Islet precursor cell (in vitro differentiated cells): ENCODE measurements around the gene FITM2.
A peak's percentile ranks its signal among the peaks of the same experiment; 100 is the strongest.

ENCODE experiments used
- DNase-seq: peaks from one replicate; pipeline ENCODE4 v3.0.0-alpha.2; 2018

The FITM2 gene

DNA sequence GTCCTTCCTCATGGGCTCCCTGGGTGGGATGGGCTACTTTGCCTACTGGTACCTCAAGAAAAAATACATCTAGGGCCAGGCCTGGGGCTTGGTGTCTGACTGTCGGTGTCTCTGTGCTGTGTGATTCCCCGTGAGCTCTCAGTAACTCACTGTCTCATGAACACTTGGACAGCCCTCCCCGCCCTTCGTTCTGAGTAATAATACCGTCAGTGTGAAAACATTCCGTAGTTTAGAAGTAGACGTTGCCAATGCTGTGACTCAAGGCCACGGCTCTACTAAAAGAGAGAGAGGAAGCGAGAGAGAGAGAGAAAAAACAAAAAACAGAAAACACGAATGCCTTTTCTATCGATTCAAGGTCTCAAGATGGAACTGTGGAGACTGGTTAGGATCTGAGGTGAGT lies 31.8 kb downstream of the FITM2 start:
- DNase-seq, result no peak

DNA sequence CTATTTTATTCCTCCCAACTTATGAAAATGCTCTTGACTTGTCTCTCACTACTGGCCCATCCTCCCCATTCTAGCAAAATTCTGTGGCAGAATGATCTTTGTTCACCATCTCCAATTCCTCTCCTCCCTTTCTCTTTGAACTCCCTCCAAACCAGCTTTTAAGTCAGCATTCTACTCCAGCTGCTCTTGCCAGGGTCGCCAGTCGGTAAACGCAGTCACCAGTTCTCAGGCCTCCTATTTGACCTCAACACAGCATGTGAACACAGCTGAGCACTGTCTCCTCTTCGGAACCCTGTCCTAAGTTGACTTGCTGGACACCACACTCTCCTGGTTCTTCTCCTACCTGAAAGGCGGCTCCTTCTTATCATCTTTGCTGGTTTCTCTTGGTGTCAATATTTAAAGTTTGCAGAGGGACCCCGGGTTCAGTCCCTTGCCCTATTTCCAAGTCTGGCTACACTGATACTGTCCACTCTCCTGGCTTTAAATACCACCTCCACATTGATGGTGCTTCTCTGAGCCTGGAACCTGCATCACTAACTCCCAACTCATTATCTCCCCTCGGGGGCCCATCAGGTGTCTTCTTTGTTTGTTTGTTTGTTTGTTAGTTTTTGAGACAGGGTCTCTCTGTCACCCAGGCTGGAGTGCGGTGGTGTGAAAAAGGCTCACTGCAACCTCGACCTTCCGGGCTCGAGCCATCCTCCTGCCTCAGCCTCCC lies 36.5 kb downstream of the FITM2 start:
- DNase-seq, result no peak

DNA sequence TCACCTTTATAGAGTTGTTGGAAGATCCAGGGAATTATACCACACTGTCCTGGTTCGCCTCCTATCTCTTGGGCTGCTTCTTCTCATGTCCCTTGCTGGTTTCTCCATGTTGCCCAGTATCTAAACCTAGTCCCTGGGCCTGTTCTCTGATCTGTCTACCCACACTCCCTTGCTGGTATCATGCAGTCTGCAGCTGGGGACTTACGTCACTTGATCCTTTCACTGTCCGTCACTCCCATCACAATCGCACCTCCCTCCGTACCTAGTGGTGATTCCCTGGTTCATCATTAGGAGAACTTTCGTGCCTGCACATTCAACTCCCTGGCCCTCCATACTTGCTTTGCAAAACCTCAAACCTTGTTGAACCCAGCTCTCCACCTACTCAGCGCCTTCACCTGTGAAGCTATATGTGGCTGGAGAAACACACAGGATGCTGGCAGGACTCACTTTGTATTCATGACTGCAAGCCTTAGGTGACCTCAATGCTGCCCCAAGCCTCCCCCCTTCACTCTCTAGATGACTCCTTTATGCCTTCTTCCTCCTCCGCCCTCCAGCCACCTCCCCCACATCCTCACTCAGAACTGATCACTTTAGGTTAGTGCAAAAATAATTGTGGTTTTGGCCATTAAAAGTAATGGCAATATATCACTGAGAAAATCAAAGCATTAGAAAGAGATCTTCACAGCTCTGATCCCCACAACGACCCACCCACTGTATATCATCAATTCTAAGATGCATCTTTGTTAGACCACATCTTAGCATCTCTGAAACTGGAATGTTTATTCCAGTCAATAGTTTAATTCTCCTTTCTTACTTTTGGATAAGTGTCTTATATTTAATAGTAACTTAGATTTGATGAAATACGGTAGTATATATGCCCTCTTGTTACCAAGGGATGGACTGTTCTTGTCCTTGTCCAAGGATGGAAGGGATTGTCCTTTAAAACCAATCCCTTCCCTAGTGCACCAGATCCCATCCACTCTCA lies 37.5 kb downstream of the FITM2 start:
- no peak for DNase-seq

DNA sequence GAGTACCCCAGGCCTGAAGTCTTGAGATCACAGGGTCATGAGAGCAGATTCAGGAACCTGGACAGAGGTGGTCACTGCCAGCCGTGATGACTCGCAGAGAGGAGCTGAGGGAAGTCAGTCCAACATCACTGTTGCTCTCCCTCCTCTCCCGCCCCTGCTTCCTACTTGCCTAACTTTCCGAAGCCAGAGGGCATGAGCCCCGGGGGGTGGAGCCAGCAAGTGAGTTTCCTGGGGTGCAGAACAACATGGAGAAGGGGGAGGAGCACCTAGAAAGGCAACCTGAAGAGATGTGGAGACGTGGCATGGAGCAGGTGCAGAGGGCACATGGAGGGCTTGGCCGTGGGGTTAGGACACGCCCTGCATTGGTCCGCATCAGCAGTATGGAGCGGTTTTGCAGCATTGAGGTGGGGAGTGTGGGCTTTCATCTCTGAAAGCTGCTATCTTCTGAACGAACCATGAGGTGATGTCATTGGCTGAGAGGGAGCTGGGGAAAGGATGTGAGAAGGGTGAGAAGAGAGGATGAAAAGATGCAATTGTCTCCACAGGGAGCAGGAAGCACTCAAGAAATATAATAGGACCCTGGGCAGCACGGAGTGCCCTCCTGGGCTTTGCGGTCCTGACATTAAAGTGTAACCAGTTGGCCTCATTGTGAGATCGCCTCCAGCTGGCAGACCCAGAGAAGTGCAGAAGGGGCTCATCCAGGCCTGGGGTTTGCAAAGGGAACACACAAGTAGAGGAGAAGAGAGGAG lies 38.9 kb downstream of the FITM2 start:
- no peak for DNase-seq

DNA sequence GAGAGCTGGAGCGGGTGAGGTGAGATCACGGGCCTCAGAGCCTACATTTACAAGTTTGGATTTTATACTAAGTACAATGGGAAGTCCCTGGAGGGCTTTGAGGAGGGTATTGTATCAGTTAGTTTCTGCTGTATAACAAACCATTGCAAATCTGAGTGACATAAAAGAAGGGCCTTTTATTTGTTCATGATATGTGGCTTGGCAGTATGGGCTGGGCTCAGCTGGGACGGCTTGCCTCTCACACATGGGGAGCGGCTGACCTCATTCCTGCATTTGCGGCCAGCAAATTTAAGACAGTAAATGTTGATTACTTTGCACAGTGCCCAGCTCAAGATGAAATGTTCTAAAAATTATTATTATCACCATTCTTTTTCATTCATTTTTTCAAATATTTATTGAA lies 42.2 kb downstream of the FITM2 start:
- DNase-seq, result no peak

DNA sequence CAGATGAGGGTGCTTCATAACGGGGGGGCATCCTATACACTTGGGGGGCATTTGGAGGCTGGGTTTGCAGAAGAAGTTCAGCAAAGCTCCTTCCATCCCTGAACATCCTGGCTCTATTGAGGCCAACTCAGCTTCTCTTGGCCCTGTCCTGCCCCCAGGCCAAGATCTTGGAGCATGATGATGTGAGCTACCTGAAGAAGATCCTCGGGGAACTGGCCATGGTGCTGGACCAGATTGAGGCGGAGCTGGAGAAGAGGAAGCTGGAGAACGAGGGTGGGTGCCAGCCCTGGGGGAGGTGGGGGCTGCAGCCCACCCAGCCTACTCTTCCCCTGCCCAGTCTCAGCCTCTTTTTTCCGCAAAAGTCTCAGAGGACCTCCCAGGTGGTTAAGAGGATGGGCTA lies 46.7 kb downstream of the FITM2 start:
- peak; percentile 64 for DNase-seq

DNA sequence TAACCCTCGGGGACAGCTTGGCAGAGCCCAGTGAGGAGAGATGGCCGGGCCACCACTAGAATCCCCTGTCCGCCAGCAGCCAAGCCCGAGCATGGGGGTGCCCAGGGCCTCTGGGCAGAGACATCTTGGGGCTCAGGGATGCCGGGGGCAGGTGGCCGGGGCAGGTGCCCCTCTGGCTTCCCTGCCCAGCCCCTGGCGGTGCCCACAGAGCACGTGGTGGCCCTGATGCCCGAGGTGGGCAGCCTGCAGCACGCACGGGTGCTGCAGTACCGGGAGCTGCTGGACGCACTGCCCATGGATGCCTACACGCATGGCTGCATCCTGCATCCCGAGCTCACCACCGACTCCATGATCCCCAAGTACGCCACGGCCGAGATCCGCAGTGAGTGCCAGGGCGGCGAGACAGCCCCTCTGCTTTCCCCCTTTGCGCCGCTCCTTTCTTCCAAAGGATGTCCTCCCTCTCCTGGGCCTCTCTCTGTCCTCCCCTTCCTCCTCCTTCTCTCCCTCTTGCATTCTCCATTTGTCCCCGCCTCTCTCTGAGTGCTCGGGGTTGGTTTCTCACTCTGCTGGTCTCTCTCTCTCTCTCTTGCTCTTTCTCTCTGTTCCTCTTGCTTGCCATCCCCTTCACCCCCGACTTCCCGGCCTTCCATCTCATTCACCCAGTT lies 52.6 kb downstream of the FITM2 start:
- DNase-seq, result no peak

DNA sequence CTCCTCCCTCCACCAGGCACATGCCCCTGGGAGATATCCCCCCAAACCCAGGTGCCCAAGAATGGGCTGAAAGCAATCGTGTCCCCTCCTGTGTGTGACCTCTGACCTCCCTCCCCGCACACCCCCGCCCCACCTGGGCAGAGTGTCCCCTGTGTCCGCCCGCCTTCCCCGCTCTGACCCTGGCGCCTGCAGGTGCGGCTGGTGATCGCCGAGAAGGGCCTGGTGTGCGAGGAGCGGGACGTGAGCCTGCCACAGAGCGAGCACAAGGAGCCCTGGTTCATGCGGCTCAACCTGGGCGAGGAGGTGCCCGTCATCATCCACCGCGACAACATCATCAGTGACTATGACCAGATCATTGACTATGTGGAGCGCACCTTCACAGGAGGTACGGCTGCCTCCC lies 54.0 kb downstream of the FITM2 start:
- no peak for DNase-seq

DNA sequence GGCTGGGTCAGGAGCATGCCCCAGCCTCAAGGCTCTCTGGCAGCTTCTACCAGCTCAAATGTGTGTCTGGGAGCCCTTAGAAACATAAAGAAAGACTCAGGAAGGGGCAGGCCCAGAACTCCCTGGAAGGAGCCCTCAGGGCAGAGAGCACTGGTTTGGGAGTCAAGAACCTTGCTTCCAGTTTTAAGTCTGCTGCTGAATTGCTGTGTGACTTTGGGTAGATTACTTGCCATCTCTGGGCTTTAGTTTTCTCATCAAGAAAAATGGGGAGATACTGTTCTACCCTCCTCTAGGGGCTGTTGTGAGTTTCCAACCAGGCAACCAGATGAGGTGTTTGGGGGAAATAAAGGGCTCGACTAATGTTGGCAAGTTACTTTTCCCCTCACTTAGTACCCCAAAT lies 55.1 kb downstream of the FITM2 start:
- no peak for DNase-seq

DNA sequence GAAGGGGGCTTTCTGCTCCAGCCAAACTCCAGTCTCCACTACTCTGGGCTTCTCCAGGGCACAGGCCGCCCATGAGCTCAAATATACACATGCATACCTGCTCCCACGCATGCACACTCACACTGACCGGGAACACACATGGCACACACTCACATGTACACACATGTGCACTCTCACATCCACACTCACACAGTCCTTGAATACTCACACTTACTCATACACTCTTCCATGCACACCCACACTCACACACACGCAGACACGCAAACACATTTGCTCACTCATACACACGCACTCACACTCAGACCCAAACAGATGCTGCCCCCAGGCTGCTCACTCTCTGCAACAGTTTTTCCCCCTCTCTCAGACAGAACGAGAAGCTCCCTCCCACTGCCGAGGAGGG lies 56.9 kb downstream of the FITM2 start:
- DNase-seq, result no peak

DNA sequence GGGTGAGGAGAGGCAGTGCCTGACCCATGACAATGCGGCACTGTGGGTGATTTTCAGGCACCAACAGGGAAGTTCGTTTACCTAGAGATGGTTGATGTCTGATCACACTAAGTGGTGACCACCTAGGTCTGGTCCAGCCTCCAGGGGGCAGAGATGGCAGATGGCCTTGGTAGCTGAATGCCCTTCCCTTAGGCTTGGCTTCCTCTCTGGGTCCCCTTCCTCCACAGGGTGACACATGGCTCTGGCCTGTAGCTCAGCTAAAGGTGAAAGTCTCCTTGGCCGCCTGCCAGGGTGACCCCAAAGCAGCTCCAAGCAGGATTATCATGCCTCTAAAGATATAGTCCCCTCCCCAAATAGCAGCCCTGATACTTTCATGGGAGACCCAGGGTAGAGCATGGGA lies 57.5 kb downstream of the FITM2 start:
- DNase-seq, result no peak
